Tibial nerve (tissue), 4 donors: ENCODE results near the gene RPS10.

Experiments used
- EP300 ChIP-seq, 2 donors: sonication (generic); formaldehyde crosslinking; IDR thresholded peaks; one replicate each; pipeline ENCODE4 v1.6.1; 2017; ENCODE audit warnings: antibody characterized with exemption in 2 of 2, mild to moderate bottlenecking in 1 of 2
- POLR2A ChIP-seq, 2 donors: fragments of 450-650 bp; IDR thresholded peaks; one replicate each; pipeline ENCODE4 v1.6.1; 2017; ENCODE audit warnings: antibody characterized with exemption in 2 of 2, mild to moderate bottlenecking in 2 of 2, moderate library complexity in 2 of 2
- TF ChIP-seq, protein P1 (sequence below), 5 experiments: fragments of 200-600 bp in 3 of 5; fragments of 450-650 bp in 2 of 5; sonication (generic) in 3 of 5; IDR thresholded peaks; one replicate each; pipeline ENCODE4 v1.5.1; 2016 to 2019; ENCODE audit warnings: antibody characterized with exemption in 5 of 5, mild to moderate bottlenecking in 3 of 5, moderate library complexity in 2 of 5

DNA sequence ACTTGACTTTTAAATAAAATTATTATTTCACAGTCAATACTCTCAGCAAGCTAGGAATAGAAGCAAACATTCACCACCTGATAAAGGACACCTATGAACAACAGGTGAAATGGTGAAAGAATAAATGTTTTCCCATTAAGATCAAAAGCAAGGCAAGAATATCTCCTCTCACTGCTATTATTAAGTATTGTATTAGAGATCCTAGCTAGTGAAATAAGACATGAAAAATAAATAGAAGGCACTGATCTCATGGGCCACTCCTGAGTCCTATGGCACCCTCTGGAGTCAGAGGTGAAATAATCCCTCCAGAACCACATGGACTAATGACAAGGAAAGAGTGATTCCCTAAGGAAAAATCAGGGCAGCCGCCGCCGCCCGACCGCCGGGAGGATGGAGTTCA, 29.4 kb downstream of the RPS10 start:
- TF ChIP-seq EP300 (IDR thresholded peaks at IDR 0.05) = no peak
- TF ChIP-seq, protein P1, sequence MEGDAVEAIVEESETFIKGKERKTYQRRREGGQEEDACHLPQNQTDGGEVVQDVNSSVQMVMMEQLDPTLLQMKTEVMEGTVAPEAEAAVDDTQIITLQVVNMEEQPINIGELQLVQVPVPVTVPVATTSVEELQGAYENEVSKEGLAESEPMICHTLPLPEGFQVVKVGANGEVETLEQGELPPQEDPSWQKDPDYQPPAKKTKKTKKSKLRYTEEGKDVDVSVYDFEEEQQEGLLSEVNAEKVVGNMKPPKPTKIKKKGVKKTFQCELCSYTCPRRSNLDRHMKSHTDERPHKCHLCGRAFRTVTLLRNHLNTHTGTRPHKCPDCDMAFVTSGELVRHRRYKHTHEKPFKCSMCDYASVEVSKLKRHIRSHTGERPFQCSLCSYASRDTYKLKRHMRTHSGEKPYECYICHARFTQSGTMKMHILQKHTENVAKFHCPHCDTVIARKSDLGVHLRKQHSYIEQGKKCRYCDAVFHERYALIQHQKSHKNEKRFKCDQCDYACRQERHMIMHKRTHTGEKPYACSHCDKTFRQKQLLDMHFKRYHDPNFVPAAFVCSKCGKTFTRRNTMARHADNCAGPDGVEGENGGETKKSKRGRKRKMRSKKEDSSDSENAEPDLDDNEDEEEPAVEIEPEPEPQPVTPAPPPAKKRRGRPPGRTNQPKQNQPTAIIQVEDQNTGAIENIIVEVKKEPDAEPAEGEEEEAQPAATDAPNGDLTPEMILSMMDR (IDR thresholded peaks at IDR 0.05) = no peak
- no peak for TF ChIP-seq POLR2A (IDR thresholded peaks at IDR 0.05)
